Thyroid gland (tissue), 4 donors: ENCODE data around the gene NTRK2.

Experiments
- POLR2A ChIP-seq, 2 donors: fragments of 450-650 bp; IDR thresholded peaks; one replicate each; pipeline ENCODE4 v1.6.1; 2017; ENCODE audit warnings: antibody characterized with exemption in 2 of 2, mild to moderate bottlenecking in 2 of 2, moderate library complexity in 1 of 2
- TF ChIP-seq, protein P1 (sequence below), 6 experiments: fragments of 200-600 bp in 3 of 6; fragments of 450-650 bp in 3 of 6; sonication (generic) in 3 of 6; IDR thresholded peaks; one replicate each; pipeline ENCODE4 v1.5.1; 2016 to 2019; ENCODE audit warnings: antibody characterized with exemption in 6 of 6, mild to moderate bottlenecking in 2 of 6, inconsistent platforms in 1 of 6, moderate library complexity in 1 of 6

GRCh38 chr9:84756171-84756570 lies 86.6 kb downstream of the NTRK2 start:
- TF ChIP-seq, protein P1, sequence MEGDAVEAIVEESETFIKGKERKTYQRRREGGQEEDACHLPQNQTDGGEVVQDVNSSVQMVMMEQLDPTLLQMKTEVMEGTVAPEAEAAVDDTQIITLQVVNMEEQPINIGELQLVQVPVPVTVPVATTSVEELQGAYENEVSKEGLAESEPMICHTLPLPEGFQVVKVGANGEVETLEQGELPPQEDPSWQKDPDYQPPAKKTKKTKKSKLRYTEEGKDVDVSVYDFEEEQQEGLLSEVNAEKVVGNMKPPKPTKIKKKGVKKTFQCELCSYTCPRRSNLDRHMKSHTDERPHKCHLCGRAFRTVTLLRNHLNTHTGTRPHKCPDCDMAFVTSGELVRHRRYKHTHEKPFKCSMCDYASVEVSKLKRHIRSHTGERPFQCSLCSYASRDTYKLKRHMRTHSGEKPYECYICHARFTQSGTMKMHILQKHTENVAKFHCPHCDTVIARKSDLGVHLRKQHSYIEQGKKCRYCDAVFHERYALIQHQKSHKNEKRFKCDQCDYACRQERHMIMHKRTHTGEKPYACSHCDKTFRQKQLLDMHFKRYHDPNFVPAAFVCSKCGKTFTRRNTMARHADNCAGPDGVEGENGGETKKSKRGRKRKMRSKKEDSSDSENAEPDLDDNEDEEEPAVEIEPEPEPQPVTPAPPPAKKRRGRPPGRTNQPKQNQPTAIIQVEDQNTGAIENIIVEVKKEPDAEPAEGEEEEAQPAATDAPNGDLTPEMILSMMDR (IDR thresholded peaks at IDR 0.05): no peak
- no peak for TF ChIP-seq POLR2A (IDR thresholded peaks at IDR 0.05)
